Activated naive CD4-positive, alpha-beta T cell treated with Interleukin-2 at 50 U/mL for 16 hours (primary cell): ENCODE results near the gene OPCML.

ENCODE experiments used
- DNase-seq: peaks from one replicate; pipeline ENCODE4 v3.0.0-alpha.2; 2020

OPCML gene

DNA sequence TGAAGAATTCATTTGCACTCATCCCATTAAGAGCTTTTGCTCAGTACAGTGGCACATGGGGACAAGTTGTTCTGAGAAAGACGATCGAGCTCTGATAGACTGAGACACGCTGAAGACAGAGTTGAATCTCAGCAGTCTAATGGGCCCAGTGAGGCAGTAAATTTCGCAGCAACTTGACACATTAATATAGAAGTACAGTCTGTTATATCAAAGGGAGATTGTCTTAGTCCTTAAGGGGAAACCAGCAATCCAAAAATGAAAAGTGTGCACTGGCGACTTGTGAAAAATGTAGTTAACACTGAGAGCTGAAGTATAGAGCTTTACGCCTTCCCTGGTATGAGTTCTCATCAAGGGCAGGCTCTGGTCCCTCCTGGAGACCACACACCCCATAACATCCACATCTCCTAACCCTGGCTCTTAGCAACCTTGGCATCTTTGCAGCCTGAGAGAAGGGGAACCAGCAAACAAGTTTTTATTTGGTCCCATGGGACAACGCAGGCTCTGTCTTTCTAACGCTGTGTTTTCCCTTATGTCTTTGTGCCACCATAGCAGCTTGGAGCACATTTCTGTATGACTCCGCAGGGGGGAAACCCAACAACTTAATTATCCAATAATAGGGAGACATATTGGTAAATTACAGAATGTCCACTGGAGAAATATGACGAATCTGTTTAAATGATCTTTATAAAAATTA, 952.5 kb downstream of the OPCML start:
- DNase-seq = no peak

- DNase-seq = no peak
These were observed 953.2 kb downstream of the OPCML start for GRCh38 chr11:132579136-132579535.

- DNase-seq = no peak
These were observed 953.7 kb downstream of the OPCML start for GRCh38 chr11:132578580-132578979.

- no peak for DNase-seq
These were observed 955.6 kb downstream of the OPCML start for GRCh38 chr11:132576706-132577105.

GRCh38 chr11:132564091-132564885, 968.0 kb downstream of the OPCML start:
- no peak for DNase-seq

GRCh38 chr11:132563050-132563449, 969.3 kb downstream of the OPCML start:
- DNase-seq = no peak

- DNase-seq = no peak
These were observed 970.4 kb downstream of the OPCML start for GRCh38 chr11:132561937-132562336.

GRCh38 chr11:132559331-132560036, 972.8 kb downstream of the OPCML start:
- DNase-seq = no peak

- no peak for DNase-seq
These were observed 976.0 kb downstream of the OPCML start for GRCh38 chr11:132556316-132556715.

GRCh38 chr11:132555617-132556016, 976.7 kb downstream of the OPCML start:
- DNase-seq = no peak

DNA sequence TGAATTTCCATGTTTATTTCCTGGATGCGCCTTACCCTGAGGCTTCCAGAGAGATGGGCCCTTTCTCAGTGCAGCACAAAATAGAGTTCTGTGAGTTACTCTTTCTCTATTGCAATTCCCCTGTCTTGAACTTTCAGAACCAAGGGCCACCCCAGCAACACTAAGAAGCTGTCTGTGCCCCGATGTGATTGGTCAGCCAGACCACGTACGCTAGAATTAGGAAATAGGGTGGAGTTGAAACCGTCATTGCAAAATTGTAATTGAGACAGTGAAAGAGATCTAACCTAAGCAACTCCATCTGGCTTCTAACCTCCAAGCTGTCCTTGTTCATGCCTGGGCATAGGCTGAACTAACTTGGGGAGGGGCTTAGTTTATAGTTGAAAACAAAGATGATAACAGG, 981.3 kb downstream of the OPCML start:
- no peak for DNase-seq

DNA sequence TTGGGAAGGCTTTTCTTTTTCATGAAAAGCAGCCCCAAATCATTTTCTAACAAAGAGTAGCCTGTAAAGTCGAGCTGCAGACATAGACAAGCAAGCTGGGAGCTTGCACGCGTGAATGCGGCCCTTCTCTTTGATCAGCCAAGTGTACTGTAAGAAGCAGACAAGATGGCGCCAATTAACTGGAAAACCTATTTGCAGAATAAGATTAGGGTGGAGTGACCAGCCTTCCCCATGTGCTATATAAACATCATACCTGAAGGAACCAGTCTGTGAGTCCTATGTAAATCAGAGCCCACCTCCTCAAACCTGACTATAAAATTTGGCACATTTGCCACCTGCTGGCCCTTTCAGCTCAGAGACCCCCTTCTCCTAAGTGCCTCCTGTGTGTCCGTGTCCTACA, 982.7 kb downstream of the OPCML start:
- no peak for DNase-seq

GRCh38 chr11:132549001-132549400, 983.3 kb downstream of the OPCML start:
- no peak for DNase-seq

DNA sequence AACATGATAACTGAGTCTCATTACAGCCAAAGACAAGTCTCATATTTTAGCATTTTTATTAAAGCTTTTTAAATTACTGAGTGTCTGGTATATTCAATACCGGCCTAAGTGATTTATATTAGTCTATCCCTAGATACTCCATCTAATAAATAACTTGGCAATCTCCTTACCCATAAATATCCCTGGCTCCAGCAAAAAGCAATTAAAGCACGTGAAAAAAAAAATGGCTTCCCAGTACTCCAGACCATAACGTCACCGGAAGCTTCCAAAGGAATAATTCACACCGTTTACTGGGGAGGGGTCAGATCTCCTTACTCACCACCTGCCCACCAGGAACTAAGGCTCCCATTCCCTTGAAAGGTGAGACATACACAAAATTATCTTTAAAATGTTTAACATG, 988.3 kb downstream of the OPCML start:
- DNase-seq = no peak

DNA sequence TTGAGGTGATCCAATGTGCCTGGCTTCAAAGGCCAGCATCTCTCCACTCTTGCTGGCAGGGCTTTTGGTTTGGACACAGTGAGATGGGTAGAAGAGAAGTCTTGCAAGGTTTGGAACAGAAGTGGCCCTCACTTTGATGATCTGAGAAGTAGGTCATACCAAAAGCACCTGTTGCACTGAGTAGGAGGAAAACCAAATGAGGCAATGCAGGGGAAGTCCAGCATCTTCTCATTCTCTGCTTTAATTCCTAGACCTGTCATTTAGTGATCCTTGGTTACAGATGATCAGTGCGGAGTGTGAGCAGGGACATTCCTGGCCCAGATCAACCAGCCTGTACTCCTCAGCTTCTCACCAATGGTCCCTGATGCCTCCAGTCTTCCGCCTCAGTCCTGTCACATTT, 990.5 kb downstream of the OPCML start:
- no peak for DNase-seq

DNA sequence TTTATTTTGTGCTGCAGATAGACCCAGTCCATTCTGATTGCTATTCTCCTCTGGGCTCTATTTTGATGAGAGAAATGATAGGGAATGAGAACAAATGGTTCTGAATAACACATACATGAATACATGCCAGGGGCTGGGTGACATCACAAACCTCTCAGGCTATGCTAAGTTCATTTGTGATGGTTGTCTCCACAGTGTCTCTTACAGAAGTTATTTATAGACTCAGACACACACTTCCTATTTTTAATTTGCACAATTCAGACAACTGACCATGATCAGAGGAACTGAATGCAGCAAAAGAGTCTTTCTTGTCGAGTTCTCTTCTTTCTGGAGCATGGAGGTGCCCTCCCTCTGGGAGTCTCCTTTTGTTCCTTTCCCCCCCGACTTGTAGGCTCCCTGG, 991.7 kb downstream of the OPCML start:
- no peak for DNase-seq

GRCh38 chr11:132539590-132540368, 992.5 kb downstream of the OPCML start:
- DNase-seq = no peak

GRCh38 chr11:132538642-132539041, 993.7 kb downstream of the OPCML start:
- DNase-seq = no peak

GRCh38 chr11:132535830-132536229, 996.5 kb downstream of the OPCML start:
- DNase-seq = no peak

GRCh38 chr11:132531921-132532320, 1000.4 kb downstream of the OPCML start:
- no peak for DNase-seq

GRCh38 chr11:132528181-132528580, 1004.1 kb downstream of the OPCML start:
- no peak for DNase-seq

DNA sequence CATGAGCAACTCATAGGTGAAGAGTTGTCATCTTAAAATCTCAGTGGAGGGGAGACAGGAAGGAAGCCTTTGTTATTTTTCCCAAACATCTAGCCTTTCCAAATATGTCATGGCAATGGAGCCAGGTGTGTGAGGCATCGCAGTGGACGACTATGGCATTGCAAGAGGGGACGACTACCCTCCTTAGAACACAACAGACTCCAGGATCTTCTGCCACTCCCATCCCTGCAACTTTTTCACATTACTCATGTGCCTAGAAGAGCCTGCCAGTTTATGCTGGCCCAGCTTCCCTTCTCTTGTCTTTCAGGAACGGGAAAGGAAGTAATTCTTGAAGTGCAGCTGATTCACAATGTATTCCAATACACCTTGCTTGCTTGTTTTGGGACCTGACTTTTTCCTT, 1008.4 kb downstream of the OPCML start:
- DNase-seq = no peak

DNA sequence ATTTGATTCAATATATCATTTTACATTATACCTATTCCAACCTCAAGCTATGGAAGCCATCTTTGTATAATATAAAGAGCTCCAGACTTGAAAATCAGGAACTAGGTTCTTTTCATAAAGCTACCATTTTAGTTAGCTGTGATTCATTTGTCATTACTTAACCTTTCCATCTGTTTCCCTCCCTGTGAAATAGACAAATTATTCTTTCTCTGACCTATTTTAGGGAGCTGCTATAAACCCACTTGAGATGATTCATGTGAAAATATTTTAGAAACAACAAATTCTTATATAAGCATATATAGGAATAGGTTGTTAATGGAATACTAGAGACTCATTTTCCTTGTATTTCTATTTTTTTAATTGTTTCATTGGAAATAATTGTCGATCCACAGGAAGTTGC, 1012.1 kb downstream of the OPCML start:
- DNase-seq = no peak
